Subcutaneous adipose tissue (tissue), 4 donors: ENCODE results near the gene MGMT. TPM values are rescaled to one million over a fixed set of nuclear protein-coding genes. Genes with fewer than 3 reads are reported as not detected.

ENCODE experiments used
- total RNA-seq, 4 donors: library from RNA; depleted of rRNA; stranded (reverse); fragments of >200 nt; gene quantifications; one replicate each; pipeline ENCODE4 v1.1.0, GENCODE V29; 2016
- TF ChIP-seq, protein P1 (sequence below): fragments of 450-650 bp; IDR thresholded peaks from one replicate; pipeline ENCODE4 v1.5.1; 2016; ENCODE audit warnings: low read depth, mild to moderate bottlenecking, control low read depth, antibody characterized with exemption, moderate library complexity

Gene MGMT
- total RNA-seq, 4 donors from 2014 or later = 27.5 to 74.8 (median 42.2) TPM

DNA sequence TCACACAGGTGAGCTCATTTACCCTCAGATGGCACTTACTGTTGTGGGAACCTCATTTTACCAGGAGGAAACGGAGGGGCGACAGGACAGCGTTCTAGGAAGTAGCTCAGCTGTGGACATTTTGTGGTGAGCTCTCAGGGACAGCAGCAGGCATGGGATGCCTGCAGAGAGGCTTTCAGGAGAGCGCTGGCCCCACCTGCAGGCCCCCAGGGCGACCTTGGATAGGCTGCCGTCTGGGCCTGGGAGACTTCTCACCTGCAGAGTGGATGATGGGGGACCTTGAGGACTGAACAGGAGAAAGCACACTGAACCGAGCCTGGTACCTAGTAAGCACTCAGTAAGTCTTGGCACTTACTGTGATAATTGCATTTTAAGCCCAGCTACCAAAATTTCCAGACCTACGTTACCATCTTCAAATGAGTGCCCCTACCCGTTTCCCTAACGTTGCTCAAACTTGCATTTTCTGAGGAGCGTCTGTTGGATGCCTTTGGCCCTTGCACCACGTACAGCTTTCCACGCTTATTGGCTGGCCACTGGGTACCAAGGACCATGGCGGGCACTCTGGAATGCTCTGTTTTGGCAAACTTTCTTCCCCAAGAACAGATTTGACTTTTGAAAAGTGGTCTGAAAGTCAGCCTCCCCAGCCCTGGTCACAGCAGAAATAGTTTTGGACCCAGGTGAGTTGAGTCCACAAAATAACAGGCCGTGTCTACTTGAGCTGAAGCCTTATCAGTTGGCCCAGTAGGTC is 273.7 kb downstream of the MGMT start:
- TF ChIP-seq, protein P1, sequence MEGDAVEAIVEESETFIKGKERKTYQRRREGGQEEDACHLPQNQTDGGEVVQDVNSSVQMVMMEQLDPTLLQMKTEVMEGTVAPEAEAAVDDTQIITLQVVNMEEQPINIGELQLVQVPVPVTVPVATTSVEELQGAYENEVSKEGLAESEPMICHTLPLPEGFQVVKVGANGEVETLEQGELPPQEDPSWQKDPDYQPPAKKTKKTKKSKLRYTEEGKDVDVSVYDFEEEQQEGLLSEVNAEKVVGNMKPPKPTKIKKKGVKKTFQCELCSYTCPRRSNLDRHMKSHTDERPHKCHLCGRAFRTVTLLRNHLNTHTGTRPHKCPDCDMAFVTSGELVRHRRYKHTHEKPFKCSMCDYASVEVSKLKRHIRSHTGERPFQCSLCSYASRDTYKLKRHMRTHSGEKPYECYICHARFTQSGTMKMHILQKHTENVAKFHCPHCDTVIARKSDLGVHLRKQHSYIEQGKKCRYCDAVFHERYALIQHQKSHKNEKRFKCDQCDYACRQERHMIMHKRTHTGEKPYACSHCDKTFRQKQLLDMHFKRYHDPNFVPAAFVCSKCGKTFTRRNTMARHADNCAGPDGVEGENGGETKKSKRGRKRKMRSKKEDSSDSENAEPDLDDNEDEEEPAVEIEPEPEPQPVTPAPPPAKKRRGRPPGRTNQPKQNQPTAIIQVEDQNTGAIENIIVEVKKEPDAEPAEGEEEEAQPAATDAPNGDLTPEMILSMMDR = no peak

DNA sequence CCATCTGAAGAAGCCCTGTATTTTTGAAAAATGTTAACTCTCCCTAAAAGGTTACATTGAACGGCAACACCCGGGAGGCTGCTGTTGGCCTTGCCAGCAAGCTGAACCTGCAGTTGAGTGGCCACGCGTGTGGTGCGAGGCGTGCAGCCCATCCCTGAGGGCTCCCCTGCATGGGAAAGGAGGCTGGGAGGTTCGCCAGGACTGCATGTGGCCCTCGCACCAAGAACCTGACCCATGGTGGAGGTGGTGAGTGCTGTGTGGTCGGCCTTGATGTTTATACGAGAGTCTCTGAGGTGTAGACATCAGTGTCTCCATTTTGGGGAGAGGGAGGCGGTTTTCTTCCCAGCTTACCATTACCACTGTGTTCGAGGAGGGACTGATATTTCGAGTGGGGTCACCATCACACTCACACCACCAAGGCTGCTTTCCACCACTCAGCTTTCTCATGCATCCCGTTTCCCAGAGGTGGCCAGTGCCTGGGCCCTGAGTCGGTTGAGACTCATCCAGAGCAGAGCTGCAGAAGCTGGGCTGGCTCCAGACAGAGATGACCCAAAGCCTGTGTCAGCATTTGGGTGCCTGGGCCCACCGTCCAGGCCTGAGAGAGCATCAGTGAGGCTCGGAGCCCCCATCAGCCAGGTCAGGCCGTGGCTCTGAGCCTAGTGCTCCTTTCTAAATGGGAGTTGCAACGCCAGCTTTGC is 274.4 kb downstream of the MGMT start:
- TF ChIP-seq, protein P1 = no peak

DNA sequence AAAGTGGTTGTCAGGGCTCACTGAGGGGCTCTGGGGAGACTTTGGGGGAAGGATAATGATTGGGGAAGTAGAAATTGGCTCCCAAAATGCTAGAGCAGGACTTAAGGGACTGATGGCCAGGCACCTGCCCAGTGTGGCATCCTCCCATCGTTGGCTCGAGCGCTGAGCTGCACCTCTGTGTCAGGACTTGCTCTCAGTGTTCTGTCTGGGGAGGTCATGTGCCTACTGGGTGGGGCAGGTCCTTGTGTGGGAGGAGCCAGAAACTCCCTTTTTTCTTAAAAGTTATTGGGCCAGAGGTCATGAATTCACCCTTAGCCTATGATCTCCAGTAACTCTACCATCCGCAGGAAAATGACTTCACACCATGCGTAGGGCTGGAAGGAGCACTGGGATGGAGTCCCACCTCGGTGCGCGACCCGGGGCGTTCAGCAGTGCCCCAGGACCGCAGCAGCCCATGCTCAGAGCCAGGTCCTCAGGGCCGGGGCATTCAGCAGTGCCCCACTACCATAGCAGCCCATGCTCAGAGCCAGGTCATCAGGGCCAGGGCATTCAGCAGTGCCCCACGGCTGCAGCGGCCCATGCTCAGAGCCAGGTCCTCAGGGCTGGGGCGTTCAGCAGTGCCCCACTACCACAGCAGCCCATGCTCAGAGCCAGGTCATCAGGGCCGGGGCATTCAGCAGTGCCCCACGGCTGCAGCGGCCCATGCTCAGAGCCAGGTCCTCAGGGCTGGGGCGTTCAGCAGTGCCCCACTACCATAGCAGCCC is 275.1 kb downstream of the MGMT start:
- TF ChIP-seq, protein P1 = no peak

DNA sequence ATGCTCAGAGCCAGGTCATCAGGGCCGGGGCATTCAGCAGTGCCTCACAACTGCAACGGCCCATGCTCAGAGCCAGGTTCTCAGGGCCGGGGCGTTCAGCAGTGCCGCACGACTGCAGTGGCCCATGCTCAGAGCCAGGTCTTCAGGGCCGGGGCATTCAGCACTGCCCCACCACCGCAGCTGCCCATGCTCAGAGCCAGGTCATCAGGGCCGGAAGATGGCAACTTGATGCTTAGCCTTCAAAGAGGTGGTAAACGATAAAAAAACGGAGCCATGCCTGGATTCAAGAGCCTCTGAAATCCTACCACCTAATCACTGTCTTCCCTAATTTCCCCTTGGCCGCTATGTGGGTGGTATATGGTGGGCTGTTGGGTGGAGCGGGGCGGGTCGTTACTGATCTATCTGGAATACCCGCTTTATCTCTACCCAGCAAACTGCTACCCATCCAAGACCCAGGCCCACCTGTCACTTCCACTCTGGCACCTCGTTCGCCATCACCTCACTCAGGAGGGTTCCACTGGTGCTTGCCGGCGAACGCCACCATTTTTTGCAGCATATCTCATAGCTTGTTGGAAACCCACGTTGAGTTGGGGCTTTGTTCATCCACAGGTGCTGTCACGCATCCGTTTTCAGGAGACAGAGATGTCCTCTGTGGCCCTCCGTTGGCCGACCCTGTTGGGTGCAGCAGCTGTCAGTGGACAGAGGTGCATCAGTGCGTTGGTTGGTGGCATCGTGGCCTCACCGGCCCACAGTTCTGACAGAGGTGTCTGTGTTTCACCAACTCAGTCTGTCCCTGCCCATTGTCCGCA is 275.9 kb downstream of the MGMT start:
- TF ChIP-seq, protein P1 = no peak

DNA sequence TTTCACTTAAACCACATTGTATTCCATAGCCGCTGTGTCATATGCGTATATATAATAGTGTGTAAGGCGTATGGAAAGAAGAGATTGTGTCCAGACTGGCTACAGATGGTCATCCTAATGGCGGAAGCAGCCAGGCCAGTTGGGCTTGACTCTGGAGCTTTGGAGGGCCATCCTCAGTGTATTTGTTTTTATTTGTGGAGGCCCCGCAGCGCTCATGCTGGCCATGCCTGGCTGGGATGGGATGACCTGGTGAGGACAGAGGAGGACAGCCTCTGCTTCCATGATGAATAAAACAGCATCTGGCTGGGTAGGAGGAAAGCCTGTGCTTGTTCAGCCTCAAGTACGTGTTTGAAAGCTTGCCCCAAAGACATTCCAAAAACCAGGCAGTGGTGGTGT is 276.7 kb downstream of the MGMT start:
- TF ChIP-seq, protein P1 = no peak

DNA sequence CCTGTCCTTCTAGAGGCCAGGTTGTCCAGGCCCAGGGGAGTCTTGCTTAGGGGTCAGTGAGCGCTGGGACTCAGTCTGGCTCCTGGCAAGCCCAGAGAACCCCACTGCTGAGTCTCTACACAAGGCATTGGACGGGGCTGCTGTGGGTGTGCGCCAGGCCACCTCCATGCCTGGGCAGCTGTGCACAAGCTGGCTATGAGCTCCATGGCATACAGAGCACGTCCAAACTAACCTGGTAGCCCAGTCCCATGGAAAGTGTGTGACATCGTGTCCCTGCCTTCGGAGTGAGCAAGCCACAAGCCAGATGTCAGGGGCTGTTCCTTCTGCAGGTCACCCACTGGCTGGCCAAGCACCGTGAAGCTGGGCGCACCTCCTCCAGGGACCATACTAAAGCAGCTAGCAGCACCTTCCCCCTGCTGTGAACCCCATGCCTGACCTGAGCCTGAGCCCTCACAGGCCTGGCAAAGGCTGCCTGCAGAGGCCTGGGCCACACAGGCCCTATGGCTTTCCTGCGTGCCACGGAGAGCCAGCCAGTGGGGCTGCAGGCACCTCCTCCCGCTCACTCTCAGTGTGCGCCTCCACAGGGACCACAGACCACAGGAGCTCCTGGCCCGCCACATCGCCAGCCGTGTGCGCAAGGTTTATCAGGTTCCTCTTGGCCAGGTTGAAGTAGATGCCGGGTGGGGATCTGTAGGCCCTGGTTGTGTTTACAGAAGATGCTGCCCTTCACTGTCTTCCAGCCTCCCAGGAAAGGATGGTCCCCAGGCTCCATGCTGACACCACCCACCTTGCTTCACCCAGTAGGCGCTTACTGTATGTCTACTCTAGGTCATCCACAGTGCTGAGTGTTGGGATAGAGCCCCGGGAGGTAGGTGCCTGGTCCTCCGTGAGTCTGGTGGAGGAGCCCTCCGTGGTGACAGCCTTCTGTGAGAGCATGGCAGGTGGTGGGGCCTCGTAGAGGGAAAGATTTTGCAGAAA is 277.4 kb downstream of the MGMT start:
- TF ChIP-seq, protein P1 = no peak
